Stimulated activated naive CD8-positive, alpha-beta T cell treated with anti-CD3 and anti-CD28 coated beads, Interleukin-15, amount 100 ng/mL, for 72 hours (primary cell): Measurements from ENCODE around the gene DPP6.

Experiments used
- ATAC-seq: fragments of 150-1000 bp; cut with Tn5 transposase; 2 replicates; pipeline ENCODE4 v1.10.0; 2021; ENCODE audit warnings: mild to moderate bottlenecking, moderate library complexity
- DNase-seq, 2 donors: peaks; one replicate each; pipeline ENCODE4 v3.0.0; 2021 to 2022
- H3K27ac Mint-ChIP-seq, 2 donors: one replicate each; pipeline ENCODE4 v1.8.0; 2022; ENCODE audit warnings: mild to moderate bottlenecking in 2 of 2, mixed read lengths in 2 of 2, moderate library complexity in 2 of 2
- H3K27me3 Mint-ChIP-seq: one replicate; pipeline ENCODE4 v1.8.0; 2022; ENCODE audit warnings: mixed read lengths
- H3K4me1 Mint-ChIP-seq: one replicate; pipeline ENCODE4 v1.8.0; 2022; ENCODE audit warnings: mild to moderate bottlenecking, mixed read lengths
- H3K4me3 Mint-ChIP-seq, 2 donors: one replicate each; pipeline ENCODE4 v1.8.0; 2022; ENCODE audit warnings: mild to moderate bottlenecking in 2 of 2, mixed read lengths in 2 of 2, moderate library complexity in 1 of 2
- H3K9me3 Mint-ChIP-seq, 2 donors: one replicate each; pipeline ENCODE4 v1.8.0; 2022; ENCODE audit warnings: mixed read lengths in 2 of 2

Gene DPP6

GRCh38 chr7:154709840-154710520 lies 657.8 kb downstream of the DPP6 start:
- no peak overlapping the region for H3K4me3 Mint-ChIP-seq
- H3K9me3 Mint-ChIP-seq: peaks cover 17 to 26% of the 10 kb centered on the region in 2 donors
- ATAC-seq: no peak
- DNase-seq: no peak
- no peaks in the 10 kb centered on the region for H3K27me3 Mint-ChIP-seq
- H3K27ac Mint-ChIP-seq: no peak overlapping the region
- no peaks in the 10 kb centered on the region for H3K4me1 Mint-ChIP-seq

- DNase-seq (no peak), ATAC-seq (no peak)
- no peaks in the 10 kb centered on the region for H3K4me1 Mint-ChIP-seq
- H3K9me3 Mint-ChIP-seq: peaks cover 6 to 13% of the 10 kb centered on the region in 2 donors
- H3K4me3 Mint-ChIP-seq: no peak overlapping the region
- H3K27me3 Mint-ChIP-seq: peaks cover 23% of the 10 kb centered on the region
- no peak overlapping the region for H3K27ac Mint-ChIP-seq
Measured at GRCh38 chr7:154720016-154720415, 667.8 kb downstream of the DPP6 start.

GRCh38 chr7:154721086-154721485 lies 668.9 kb downstream of the DPP6 start:
- peaks cover 13 to 22% of the 10 kb centered on the region in 2 donors for H3K9me3 Mint-ChIP-seq

GRCh38 chr7:154726368-154726767 lies 674.2 kb downstream of the DPP6 start:
- Mint-ChIP-seq H3K9me3 (peaks cover 15 to 41% of the 10 kb centered on the region in 2 donors), H3K27me3 (peaks cover 6% of the 10 kb centered on the region), H3K27ac (no peak overlapping the region), H3K4me1 (no peaks in the 10 kb centered on the region), H3K4me3 (no peak overlapping the region)
- DNase-seq: no peak
- ATAC-seq: no peak

More at GRCh38 chr7:154721086-154721485, 668.9 kb downstream of the DPP6 start:
- no peaks in the 10 kb centered on the region for H3K4me1 Mint-ChIP-seq
- no peak overlapping the region for H3K27ac Mint-ChIP-seq
- H3K4me3 Mint-ChIP-seq: no peak overlapping the region
- DNase-seq: no peak
- no peak for ATAC-seq
- peaks cover 23% of the 10 kb centered on the region for H3K27me3 Mint-ChIP-seq

- no peak for ATAC-seq
- Mint-ChIP-seq H3K4me3 (no peak overlapping the region), H3K27me3 (peaks cover 6% of the 10 kb centered on the region), H3K27ac (no peak overlapping the region), H3K4me1 (no peaks in the 10 kb centered on the region), H3K9me3 (peaks cover 15 to 41% of the 10 kb centered on the region in 2 donors)
- DNase-seq: no peak
Measured at GRCh38 chr7:154729056-154729455, 676.9 kb downstream of the DPP6 start.

GRCh38 chr7:154735766-154736165 lies 683.6 kb downstream of the DPP6 start:
- Mint-ChIP-seq H3K4me1 (no peaks in the 10 kb centered on the region), H3K27me3 (no peaks in the 10 kb centered on the region), H3K9me3 (no peaks in the 10 kb centered on the region), H3K4me3 (no peak overlapping the region), H3K27ac (no peak overlapping the region)
- DNase-seq (no peak), ATAC-seq (no peak)

GRCh38 chr7:154736389-154736788 lies 684.2 kb downstream of the DPP6 start:
- no peak for ATAC-seq
- H3K27ac Mint-ChIP-seq: peak overlapping the region in 1 of 2 donors; percentile 42
- DNase-seq: no peak
- H3K27me3 Mint-ChIP-seq: no peaks in the 10 kb centered on the region
- H3K4me3 Mint-ChIP-seq: no peak overlapping the region
- no peaks in the 10 kb centered on the region for H3K9me3 Mint-ChIP-seq
- H3K4me1 Mint-ChIP-seq: no peaks in the 10 kb centered on the region

- Mint-ChIP-seq H3K9me3 (no peaks in the 10 kb centered on the region), H3K4me3 (no peak overlapping the region), H3K27me3 (no peaks in the 10 kb centered on the region), H3K27ac (no peak overlapping the region), H3K4me1 (no peaks in the 10 kb centered on the region)
- no peak for DNase-seq
- ATAC-seq: no peak
Measured at GRCh38 chr7:154738216-154738615, 686.0 kb downstream of the DPP6 start.

GRCh38 chr7:154741131-154741530 lies 688.9 kb downstream of the DPP6 start:
- Mint-ChIP-seq H3K9me3 (no peaks in the 10 kb centered on the region), H3K4me1 (no peaks in the 10 kb centered on the region), H3K4me3 (no peak overlapping the region), H3K27ac (no peak overlapping the region), H3K27me3 (peaks cover 8% of the 10 kb centered on the region)
- DNase-seq (no peak), ATAC-seq (no peak)

GRCh38 chr7:154743206-154743605 lies 691.0 kb downstream of the DPP6 start:
- peaks cover 8% of the 10 kb centered on the region for H3K27me3 Mint-ChIP-seq
- ATAC-seq (no peak), DNase-seq (no peak)
- peaks cover 0 to 5% of the 10 kb centered on the region in 2 donors for H3K9me3 Mint-ChIP-seq
- no peaks in the 10 kb centered on the region for H3K4me1 Mint-ChIP-seq
- no peak overlapping the region for H3K27ac Mint-ChIP-seq
- no peak overlapping the region for H3K4me3 Mint-ChIP-seq

GRCh38 chr7:154744256-154744860 lies 692.2 kb downstream of the DPP6 start:
- Mint-ChIP-seq H3K9me3 (peaks cover 0 to 5% of the 10 kb centered on the region in 2 donors), H3K4me1 (no peaks in the 10 kb centered on the region), H3K4me3 (no peak overlapping the region), H3K27me3 (peaks cover 8% of the 10 kb centered on the region), H3K27ac (no peak overlapping the region)
- ATAC-seq: no peak
- peak in 1 of 2 donors; percentile 17 for DNase-seq

- Mint-ChIP-seq H3K4me1 (no peaks in the 10 kb centered on the region), H3K4me3 (no peak overlapping the region), H3K9me3 (peaks cover 0 to 5% of the 10 kb centered on the region in 2 donors), H3K27ac (no peak overlapping the region), H3K27me3 (peaks cover 8% of the 10 kb centered on the region)
- DNase-seq (no peak), ATAC-seq (no peak)
Measured at GRCh38 chr7:154744861-154745258, 692.7 kb downstream of the DPP6 start.

- H3K9me3 Mint-ChIP-seq: peaks cover 0 to 5% of the 10 kb centered on the region in 2 donors
- H3K4me1 Mint-ChIP-seq: no peaks in the 10 kb centered on the region
- H3K4me3 Mint-ChIP-seq: no peak overlapping the region
- no peak overlapping the region for H3K27ac Mint-ChIP-seq
- no peak for ATAC-seq
- H3K27me3 Mint-ChIP-seq: peaks cover 8% of the 10 kb centered on the region
- no peak for DNase-seq
Measured at GRCh38 chr7:154746571-154747360, 694.6 kb downstream of the DPP6 start.

GRCh38 chr7:154748089-154748786 lies 696.0 kb downstream of the DPP6 start:
- H3K9me3 Mint-ChIP-seq: peaks cover 0 to 5% of the 10 kb centered on the region in 2 donors
- H3K27ac Mint-ChIP-seq: peak overlapping the region in 1 of 2 donors; percentile 55
- no peaks in the 10 kb centered on the region for H3K4me1 Mint-ChIP-seq
- DNase-seq (no peak), ATAC-seq (peak; percentile 15)
- no peak overlapping the region for H3K4me3 Mint-ChIP-seq
- H3K27me3 Mint-ChIP-seq: peaks cover 8% of the 10 kb centered on the region

- no peak overlapping the region for H3K4me3 Mint-ChIP-seq
- H3K4me1 Mint-ChIP-seq: no peaks in the 10 kb centered on the region
- no peak for DNase-seq
Measured at GRCh38 chr7:154750353-154750801, 698.2 kb downstream of the DPP6 start.

More at GRCh38 chr7:154750353-154750801, 698.2 kb downstream of the DPP6 start:
- ATAC-seq: no peak
- H3K9me3 Mint-ChIP-seq: peaks cover 0 to 5% of the 10 kb centered on the region in 2 donors
- no peak overlapping the region for H3K27ac Mint-ChIP-seq
- H3K27me3 Mint-ChIP-seq: no peaks in the 10 kb centered on the region
